H54 (cell line): Measurements from ENCODE around the gene SEPHS2.

ENCODE experiments used
- DNase-seq: peaks from one replicate; pipeline ENCODE4 v3.0.0; 2011; ENCODE audit warnings: low spot score, mixed read lengths; ENCODE audit not compliant: insufficient read length
- FAIRE-seq: peaks from 3 replicates; lab custom pipeline; 2011; peaks lifted over from hg19 to GRCh38; lab: Jason Lieb, UNC
- POLR2A ChIP-seq: IDR thresholded peaks from 2 replicates; pipeline ENCODE4 v1.6.1; 2011; ENCODE audit warnings: low read depth, mild to moderate bottlenecking, low read length

The SEPHS2 gene

GRCh38 chr16:30394592-30395154, 51.0 kb downstream of the SEPHS2 start:
- TF ChIP-seq POLR2A = no peak
- DNase-seq (no peak), FAIRE-seq (no peak)
